ENCODE measurements around the gene TENM4.

DNA sequence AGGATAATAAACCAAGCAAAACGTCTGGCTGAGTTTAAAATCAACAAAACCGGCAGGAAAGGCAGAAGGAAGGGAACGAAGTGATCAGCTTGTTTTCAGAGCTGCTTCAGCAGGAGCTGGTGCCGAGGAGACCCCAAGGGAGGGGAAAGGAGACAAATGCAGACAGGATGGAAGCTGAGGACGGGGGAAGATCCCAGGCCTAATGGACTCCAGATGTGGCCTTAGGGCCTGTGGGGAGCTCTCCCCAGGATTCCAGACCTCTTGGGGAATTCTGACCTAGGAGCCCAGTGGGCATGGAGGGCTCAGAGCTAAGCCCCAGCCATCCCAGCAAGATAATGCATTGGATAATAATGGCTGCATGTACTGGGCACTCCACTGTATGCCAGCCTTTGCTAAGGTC lies 654.7 kb downstream of the TENM4 start:
- no peak for TF ChIP-seq EZH2 (IDR thresholded peaks at IDR 0.05; ENCODE audit: low read depth, low read length, severe bottlenecking)
- no peak for TF ChIP-seq YY1 (IDR thresholded peaks at IDR 0.05; ENCODE audit: low read depth, low read length)
- TF ChIP-seq POLR2AphosphoS5 (IDR thresholded peaks at IDR 0.05; ENCODE audit: low read depth, low read length), result no peak
- TF ChIP-seq TEAD4 (IDR thresholded peaks at IDR 0.05; ENCODE audit: low read depth, low read length), result no peak
- no peak for TF ChIP-seq KDM5A (IDR thresholded peaks at IDR 0.05; ENCODE audit: low read length)
- TF ChIP-seq, protein P1, sequence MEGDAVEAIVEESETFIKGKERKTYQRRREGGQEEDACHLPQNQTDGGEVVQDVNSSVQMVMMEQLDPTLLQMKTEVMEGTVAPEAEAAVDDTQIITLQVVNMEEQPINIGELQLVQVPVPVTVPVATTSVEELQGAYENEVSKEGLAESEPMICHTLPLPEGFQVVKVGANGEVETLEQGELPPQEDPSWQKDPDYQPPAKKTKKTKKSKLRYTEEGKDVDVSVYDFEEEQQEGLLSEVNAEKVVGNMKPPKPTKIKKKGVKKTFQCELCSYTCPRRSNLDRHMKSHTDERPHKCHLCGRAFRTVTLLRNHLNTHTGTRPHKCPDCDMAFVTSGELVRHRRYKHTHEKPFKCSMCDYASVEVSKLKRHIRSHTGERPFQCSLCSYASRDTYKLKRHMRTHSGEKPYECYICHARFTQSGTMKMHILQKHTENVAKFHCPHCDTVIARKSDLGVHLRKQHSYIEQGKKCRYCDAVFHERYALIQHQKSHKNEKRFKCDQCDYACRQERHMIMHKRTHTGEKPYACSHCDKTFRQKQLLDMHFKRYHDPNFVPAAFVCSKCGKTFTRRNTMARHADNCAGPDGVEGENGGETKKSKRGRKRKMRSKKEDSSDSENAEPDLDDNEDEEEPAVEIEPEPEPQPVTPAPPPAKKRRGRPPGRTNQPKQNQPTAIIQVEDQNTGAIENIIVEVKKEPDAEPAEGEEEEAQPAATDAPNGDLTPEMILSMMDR (IDR thresholded peaks at IDR 0.05; ENCODE audit: control extremely low read depth in 1 of 3, insufficient read depth in 1 of 3, low read depth in 1 of 3, low read length in 3 of 3), result no peak
- no peak for TF ChIP-seq EP300 (IDR thresholded peaks at IDR 0.05; ENCODE audit: borderline replicate concordance in 1 of 2, low read depth in 2 of 2, low read length in 2 of 2)
- no peak for TF ChIP-seq JUND (IDR thresholded peaks at IDR 0.05; ENCODE audit: low read length)
- TF ChIP-seq CREB1 (IDR thresholded peaks at IDR 0.05), result no peak
- no peak for TF ChIP-seq RAD21 (IDR thresholded peaks at IDR 0.05 in 1 of 2, conservative IDR thresholded peaks at IDR 0.05 in 1 of 2; ENCODE audit: low read depth in 2 of 2, low read length in 2 of 2)
- no peak for TF ChIP-seq TCF12 (IDR thresholded peaks at IDR 0.05; ENCODE audit: low read depth, low read length)
- no peak for TF ChIP-seq RXRA (IDR thresholded peaks at IDR 0.05; ENCODE audit: insufficient read depth, low read depth, low read length)
- TF ChIP-seq EGR1 (IDR thresholded peaks at IDR 0.05; ENCODE audit: borderline replicate concordance, low read depth, low read length), result no peak
- TF ChIP-seq GABPA (IDR thresholded peaks at IDR 0.05; ENCODE audit: borderline replicate concordance, insufficient read depth, low read length), result no peak
